NCI-H510A treated with DMSO at 0.1 percent for 48 hours (cell line): Measurements from ENCODE around the gene CGB2.
"Not testable (repeated sequence)": the region's sequence is repeated elsewhere in the genome, so short reads cannot be mapped to it uniquely, and the experiment has no call there.

Source experiments
- DNase-seq: peaks from one replicate; lab custom pipeline; 2025; lab: John Stamatoyannopoulos, UW

CGB2 gene

DNA sequence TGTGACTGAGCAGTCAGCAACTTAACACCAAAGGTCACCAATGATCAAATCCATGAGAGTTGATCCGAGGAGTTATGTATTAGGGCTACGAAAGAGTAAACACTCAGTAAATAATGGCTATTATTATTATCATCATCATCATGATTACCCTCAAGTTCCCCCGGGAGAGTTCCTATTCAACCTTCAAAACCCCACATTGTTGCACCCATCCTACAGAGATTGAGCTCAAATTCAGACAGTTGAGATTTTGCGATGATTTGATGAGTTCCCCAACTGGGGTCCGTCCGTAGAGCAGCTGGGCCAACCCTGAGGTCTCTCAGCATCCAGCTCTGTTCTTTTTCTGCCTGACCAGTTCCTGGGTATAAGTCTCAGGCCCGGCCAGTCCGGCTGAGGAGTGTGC, 6.4 kb downstream of the CGB2 start:
- DNase-seq = not testable (repeated sequence)

DNA sequence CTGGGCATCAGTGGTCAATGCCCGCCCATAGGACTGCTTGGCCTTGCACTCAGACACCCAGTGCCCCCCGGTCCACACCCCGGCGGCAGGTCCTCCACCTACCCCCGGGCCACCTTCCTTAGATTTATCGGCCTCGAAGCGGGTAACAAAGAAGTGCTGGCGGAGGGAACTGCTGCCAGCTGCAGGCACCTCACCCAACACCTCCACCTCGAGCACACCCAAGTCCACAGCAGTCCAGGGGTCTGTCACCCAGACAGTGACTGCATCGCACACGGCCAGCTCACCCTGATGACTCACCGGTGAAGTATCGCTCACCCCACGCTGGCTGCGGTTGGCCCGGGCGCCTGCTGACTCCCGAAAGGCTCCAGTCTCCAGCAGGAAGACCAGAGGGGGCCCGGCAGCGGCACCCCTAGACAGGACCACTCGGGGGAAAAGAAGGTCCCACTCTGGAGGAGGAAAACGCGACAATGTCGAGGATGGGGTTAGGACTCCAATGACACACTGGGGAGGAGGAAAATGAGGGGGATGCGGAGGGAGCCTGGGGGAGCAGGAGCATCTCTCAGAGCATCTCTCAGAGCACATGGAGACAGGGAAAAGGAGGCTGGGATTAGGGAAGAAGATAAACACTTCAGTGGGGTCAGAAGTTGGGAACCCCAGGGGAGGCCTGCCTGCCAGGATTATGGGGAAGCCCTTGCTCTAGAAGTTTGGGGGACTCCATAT, 7.0 kb downstream of the CGB2 start:
- DNase-seq = not testable (repeated sequence)

DNA sequence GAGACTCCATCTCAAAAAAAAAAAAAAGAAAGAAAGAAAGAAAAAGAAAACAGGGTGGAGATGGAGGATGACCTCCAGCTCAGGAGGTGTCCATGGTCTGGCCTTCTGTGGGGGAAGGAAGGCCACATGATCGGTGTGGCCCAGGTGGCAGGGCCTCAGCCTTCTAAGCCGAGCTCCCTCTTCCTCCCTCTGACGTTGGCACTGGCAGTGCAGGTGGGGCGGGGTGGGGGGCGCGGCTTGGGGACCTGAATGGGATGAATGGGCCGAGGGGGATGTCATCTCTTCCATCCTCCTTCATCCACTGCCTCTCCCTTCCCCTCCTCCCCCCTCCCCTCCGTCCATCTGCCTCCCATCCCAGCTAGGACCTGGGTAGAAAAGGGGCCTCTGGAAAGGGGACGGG, 8.0 kb downstream of the CGB2 start:
- DNase-seq = not testable (repeated sequence)

DNA sequence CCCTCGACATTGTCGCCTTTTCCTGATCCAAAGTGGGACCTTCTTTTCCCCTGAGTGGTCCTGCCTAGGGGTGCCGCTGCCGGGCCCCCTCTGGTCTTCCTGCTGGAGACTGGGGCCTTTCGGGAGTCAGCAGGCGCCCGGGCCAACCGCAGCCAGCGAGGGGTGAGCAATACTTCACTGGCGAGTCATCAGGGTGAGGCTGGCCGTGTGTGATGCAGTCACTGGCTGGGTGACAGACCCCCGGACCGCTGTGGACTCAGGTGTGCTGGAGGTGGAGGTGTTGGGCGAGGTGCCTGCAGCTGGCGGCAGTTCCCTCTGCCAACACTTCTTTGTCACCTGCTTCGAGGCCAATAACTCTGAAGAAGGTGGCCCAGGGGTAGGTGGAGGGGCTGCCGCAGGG, 10.5 kb downstream of the CGB2 start:
- DNase-seq = no peak

DNA sequence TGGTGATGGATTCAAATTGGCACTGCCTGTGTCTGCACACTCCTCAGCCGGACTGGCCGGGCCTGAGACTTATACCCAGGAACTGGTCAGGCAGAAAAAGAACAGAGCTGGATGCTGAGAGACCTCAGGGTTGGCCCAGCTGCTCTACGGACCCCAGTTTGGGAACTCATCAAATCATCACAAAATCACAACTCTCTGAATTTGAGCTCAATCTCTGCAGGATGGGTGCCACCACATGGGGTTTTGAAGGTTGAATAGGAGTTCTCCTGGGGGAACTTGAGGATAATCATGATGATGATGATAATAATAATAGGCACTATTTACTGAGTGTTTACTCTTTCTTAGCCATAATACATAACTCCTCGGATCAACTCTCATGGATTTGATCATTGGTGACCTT, 11.0 kb downstream of the CGB2 start:
- not testable (repeated sequence) for DNase-seq

DNA sequence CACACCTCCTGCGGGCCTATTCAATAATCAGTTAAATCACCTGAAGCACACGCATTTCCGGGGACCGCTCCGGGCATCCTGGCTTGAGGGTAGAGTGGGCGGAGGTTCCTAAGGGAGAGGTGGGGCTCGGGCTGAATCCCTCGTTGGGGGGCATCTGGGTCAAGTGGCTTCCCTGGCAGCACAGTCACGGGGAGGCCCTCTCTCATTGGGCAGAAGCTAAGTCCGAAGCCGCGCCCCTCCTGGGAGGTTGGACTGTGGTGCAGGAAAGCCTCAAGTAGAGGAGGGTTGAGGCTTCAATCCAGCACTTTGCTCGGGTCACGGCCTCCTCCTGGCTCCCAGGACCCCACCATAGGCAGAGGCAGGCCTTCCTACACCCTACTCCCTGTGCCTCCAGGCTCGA, 11.9 kb downstream of the CGB2 start, which contains the start of gene CGB5:
TSS of gene CGB5 (plus strand) at position 301 of the 400 bp plus-strand sequence. CDS start 362 bp downstream, outside the sequence.
- DNase-seq = not testable (repeated sequence)

DNA sequence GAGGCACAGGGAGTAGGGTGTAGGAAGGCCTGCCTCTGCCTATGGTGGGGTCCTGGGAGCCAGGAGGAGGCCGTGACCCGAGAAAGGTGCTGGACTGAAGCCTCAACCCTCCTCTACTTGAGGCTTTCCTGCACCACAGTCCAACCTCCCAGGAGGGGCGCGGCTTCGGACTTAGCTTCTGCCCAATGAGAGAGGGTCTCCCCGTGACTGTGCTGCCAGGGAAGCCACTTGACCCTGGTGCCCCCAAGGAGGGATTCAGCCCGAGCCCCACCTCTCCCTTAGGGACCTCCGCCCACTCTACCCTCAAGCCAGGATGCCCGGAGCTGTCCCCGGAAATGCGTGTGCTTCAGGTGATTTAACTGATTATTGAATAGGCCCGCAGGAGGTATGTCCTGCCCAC, 17.3 kb downstream of the CGB2 start, which contains the start of gene CGB8:
TSS of gene CGB8 (minus strand) at position 101 of the 400 bp plus-strand sequence. CDS start 372 bp downstream, outside the sequence.
- DNase-seq = not testable (repeated sequence)

DNA sequence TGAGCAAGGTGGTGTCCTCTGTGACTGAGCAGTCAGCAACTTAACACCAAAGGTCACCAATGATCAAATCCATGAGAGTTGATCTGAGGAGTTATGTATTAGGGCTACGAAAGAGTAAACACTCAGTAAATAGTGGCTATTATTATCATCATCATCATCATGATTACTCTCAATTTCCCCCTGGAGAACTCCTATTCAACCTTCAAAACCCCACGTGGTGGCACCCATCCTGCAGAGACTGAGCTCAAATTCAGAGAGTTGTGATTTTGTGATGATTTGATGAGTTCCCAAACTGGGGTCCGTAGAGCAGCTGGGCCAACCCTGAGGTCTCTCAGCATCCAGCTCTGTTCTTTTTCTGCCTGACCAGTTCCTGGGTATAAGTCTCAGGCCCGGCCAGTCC, 18.1 kb downstream of the CGB2 start:
- not testable (repeated sequence) for DNase-seq

DNA sequence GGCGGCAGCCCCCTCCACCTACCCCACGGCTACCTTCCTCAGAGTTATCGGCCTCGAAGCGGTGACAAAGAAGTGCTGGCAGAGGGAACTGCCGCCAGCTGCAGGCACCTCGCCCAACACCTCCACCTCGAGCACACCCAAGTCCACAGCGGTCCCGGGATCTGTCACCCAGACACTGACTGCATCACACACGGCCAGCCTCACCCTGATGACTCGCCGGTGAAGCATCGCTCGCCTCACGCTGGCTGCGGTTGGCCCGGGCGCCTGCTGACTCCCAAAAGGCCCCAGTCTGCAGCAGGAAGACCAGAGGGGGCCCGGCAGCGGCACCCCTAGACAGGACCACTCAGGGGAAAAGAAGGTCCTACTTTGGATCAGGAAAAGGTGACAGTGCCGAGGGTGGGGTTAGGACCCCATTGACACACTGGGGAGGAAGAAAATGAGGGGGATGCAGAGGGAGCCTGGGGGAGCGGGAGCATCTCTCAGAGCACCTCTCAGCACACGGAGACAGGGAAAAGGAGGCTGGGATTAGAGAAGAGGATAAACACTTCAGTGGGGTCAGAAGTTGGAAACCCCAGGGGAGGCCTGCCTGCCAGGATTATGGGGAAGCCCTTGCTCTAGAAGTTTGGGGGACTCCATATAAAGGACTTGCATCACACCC, 18.8 kb downstream of the CGB2 start:
- not testable (repeated sequence) for DNase-seq

DNA sequence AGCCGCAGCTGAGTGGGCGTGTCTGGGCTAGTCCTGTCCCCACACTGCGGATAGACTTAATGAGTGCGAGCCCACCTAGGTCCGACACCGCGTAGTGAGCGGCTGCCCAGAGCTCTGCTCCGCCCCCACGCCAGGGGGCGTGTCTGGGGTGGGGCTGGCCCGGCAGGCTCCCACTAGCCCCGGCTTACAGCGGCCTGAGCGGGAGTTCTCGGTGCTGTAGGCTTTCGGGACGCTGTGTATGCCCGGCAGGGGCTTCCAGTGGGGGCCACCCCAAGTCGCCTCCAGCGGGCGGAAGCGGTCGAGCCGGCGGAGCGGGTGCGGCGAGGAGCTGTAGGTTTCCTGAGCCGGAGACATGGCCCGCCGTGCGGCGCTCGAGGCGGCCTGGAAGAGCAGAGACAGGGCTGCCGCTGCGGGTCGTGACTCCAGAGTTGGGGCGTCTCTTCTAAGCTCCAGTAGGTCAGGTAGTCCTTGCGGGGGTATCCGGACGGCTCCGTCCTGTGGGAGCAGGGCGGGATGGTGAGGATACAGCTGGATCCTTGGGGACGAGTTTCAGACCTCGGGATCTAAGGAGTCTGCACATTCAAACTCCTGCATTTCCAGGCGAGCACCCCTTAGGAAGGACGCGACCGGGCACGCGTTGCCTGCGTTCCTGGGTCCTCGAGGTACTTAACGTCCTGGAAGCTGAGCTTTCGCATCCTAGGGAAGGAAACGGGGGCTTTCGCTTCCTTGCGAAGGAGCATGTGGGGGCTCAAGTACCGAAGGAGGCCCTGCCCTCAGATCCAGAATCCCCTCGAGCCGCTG, 24.6 kb downstream of the CGB2 start:
- peak; percentile 56 for DNase-seq

DNA sequence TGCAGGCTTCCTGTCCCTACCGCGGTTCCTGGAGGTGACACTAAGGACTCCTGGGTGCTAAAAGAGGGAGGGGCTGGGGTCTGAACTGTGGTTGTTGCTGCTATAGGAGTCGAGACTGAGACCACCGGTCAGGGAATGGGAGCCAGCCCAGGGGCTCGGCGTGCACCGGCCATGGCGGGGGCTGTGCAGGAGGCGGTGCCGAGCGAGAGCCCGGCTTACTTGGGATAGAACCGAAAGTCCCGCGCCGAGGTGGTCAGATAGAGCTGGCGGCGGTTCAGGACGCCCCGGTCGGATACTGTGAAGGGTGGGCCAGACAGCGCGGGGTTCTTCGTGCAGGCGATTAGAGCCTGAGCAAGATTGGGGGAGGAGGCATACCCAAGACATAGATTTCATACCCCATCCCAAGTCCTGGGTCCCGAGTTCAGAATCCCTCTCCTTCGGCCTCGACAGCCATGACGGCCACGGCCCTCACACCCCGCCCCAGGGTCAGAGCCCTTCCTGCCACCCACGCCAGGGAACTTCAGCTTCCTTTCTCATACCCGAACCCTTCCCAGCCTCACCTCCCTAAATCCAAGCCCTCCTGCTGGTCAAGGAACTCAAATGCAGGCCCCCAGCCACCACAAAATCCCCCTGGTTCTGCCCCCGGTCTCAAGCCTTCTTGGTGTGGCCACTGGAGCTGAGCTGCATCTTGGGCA, 25.4 kb downstream of the CGB2 start:
- DNase-seq = not testable (repeated sequence)

DNA sequence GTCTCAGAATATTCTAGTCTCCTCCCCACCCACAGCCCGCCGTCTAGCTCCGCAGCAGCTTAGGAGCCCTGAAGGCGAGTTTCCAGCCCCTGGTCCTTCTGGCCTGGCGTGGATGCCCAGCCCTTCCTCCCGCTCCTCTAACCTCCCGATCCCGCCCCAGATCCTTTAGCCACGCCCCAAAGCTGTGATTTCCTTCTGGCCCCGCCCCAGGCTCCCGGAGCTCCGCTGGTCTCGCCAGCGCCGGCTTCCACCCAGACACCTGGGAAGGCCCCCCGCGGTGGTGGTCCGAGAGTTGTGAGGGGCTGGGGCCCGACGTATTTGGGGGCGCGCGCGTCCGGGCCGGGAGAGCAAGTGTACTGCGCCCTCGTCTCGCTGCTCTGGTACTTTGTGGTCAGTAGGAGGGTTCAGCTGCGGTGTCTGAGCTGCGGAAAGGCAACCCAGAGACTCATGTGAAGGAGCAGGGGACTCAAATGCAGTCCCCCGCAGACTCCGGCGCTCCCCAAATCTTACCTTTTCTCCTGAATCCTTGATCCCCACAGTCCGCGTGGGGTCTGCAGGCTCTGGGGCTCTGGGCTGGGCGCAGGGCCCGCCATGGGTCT, 26.0 kb downstream of the CGB2 start, which contains the start of gene CGB7:
TSS of gene CGB7 (minus strand) at position 114 of the 599 bp plus-strand sequence. CDS start 2,374 bp downstream, outside the sequence.
- peak; percentile 11 for DNase-seq

DNA sequence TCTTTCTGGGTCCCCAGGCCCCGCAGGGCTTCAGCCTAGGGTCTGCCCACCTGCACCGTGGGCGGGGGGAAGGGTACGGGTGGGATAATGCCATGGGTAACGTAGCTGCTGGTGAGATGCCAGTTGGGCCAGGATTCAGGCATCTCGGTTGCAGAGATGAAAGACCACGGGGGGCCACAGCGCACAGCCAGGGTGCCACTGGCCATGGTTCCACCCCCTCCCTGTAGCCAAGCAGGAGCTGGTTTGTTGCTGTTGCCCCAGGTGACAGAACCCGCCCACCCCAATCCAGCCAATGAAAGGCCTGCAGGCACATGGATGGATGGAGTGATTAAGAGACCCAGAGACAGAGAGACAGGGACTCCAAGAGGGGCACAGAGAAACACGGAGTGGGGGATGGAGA, 26.9 kb downstream of the CGB2 start:
- DNase-seq = no peak

DNA sequence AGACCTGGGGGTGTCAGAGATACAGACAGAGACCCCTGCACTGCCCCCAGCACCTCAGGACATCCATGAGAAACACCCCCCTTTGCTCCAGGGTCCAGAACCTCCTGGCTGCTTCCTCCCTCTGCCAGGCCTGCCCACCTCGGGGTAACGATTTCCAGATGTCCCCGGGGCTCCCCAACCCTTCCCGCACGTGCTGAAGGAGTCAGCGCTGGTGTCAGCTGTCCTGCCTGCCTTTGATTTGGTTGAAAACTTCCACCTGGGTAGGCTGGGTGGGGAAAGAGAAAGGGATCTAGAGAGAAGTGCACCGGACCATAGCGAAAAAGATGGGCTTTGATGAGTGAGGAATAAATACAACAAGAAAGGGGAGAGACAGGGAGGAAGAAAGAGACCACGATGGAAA, 27.4 kb downstream of the CGB2 start:
- DNase-seq = no peak

DNA sequence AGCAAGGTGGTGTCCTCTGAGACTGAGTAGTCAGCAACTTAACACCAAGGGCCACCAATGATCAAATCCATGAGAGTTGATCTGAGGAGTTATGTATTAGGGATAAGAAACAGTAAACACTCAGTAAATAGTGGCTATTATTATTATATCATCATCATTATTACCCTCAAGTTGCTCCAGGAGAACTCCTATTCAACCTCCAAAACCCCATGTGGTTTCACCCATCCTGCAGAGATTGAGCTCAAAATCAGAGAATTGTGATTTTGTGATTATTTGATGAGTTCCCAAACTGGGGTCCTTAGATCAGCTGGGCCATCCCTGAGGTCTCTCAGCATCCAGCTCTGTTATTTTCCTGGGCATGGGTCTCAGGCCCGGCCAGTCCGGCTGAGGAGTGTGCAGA, 29.3 kb downstream of the CGB2 start:
- no peak for DNase-seq

DNA sequence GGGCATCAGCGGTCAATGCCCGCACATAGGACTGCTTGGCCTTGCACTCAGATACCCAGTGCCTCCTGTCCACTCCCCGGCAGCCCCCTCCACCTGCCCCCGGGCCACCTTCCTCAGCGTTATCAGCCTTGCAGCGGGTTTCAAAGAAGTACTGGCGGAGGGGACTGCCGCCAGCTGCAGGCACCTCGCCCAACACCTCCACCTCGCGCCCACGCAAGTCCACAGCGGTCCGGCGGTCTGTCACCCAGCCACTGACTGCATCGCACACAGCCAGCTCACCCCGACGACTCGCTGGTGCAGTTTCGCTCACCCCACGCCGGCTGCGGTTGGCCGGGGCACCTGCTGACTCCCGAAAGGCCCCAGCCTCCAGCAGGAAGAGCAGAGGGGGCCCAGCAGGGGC, 29.8 kb downstream of the CGB2 start:
- DNase-seq = no peak

DNA sequence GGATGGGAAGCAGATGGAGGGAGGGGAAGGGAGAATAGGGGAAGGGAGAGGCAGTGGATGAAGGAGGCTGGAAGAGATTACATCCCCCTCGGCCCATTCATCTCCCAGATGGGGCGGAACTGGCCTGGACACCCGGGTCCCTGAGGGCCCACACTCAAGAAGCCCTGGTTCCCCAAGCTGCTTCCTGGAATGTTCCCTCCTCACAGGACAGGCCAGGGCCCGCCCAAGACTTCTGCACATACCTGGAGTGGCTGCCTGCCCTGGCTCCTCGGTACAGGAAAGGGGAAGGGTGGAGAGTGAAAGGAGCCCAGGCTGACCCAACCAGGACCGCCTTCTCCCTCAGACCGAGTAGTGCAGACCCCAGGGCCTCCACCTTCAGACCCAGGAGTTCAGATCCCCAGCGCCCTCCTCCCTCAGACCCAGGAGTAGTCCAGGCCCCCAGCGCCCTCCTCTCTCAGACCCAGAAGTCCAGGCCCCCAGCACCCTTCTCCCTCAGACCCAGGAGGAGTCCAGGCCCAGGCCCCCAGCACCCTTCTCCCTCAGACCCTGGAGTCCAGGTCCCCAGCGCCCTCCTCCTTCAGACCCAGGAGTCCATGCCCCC, 32.4 kb downstream of the CGB2 start:
- DNase-seq = no peak

DNA sequence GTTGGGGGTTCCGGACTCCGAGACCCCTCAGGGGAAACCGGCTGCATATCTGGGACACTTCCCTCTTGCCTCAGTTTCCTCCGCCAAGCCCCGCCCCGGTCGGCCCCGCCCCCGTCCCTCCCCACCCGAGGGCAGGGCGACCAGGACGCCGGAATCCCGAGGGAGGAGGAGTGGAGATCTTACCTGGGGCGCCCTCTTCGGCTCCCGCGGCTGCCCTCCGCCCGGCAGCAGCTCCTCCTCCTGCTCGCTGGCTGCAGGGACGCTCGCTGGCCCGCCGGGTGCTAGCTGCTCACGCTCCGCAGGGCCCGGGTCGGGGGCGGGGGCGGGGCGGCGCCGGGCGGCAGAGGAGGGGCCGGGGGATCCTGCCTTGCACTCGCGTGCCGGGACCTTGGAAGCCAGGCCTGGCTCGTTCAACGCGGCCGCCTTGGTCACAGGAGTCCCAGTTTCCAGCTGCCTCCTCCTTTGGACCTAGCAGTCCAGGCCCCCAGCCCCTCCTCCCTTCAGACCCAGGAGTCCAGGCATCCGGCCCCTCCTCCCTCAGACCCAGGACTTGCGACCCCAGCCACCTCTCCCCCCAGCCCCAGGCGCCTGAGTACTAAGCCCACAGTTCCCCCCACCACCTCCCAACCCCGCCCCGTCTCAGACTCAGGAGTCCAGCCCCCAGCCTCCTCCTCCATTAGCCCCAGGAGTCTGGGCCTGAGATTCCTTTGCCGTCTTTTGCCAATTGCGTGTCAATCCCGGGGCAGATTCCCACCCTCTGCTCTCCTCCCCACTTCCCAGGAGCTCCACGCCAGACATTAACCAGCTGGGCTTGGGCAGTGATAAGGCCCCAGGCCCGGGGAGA, 33.3 kb downstream of the CGB2 start, which contains the start of gene NTF4:
TSS of gene NTF4 (minus strand) at position 51 of the 844 bp plus-strand sequence. CDS start 2,821 bp downstream, outside the sequence.
- DNase-seq = peak; percentile 9

DNA sequence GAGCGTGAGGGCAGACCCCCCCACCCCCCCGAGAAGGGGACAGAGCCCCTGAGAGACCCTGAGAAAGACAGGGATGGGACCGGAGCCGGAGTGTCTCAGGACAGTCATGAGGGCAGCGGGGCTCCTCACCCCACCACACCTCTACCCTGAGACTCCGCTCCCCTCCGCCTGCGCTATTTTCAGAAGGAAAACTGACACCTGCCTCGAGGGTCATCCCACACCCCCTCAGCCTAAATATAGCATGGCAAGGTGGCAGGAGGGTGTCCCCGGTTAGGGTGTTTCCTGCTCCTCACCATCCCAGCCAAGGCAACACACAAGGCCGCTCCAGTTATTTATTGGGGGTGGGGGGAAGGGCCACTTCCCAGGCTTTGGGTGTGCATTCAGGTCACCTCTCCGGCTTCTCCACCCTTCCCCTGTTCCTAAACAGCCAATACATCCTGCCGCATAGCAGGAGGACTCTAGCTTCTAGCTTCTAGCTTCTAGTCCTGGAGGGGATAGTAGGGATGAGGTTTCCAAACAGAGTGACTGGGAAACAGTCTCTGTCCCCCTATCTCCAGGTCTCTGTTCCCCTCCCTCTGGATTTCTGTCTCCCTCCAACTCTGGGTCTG, 34.3 kb downstream of the CGB2 start:
- no peak for DNase-seq
